ENCODE data around the gene SRSF6.
"Not testable (repeated sequence)": the region's sequence is repeated elsewhere in the genome, so short reads cannot be mapped to it uniquely, and the experiment has no call there.

Gene SRSF6

DNA sequence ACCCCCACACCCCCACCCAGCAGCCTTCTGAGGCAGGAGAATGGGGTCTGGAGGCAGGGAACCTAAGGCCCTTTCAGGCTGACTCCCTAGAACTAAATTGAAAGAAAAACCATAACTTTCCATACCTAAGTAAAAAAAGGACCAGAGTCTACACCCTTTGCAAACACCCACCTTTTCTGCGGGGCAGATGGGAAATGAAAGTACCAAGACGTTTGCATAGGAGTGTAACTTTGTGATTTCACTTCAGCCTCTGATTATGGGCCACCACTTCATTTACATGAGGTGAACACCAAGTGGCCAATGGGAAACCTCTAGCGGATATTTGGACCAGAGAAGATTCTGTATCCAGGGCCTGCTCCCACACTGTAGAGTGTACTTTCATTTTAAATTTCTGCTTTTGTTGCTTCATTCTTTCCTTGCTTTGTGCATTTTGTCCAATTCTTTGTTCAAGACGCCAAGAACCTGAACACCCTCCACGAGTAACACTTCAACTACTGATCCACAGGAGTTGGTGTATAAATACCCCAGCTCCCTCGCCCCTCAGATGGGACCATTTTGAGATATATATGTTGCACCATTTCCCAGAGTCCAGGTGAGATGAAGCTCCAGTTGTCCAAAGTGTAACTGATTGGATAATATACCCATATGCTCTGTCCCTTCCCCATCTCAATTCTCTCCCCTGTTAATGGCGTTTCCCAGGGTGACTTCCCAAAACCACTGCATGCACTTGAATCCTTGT, 18.9 kb upstream of the SRSF6 start:
- DNase-seq (ENCODE audit: low read depth): no peak
- no peak overlapping the region for H3K4me3 ChIP-seq (ENCODE audit: low read length)
- TF ChIP-seq, protein P1, sequence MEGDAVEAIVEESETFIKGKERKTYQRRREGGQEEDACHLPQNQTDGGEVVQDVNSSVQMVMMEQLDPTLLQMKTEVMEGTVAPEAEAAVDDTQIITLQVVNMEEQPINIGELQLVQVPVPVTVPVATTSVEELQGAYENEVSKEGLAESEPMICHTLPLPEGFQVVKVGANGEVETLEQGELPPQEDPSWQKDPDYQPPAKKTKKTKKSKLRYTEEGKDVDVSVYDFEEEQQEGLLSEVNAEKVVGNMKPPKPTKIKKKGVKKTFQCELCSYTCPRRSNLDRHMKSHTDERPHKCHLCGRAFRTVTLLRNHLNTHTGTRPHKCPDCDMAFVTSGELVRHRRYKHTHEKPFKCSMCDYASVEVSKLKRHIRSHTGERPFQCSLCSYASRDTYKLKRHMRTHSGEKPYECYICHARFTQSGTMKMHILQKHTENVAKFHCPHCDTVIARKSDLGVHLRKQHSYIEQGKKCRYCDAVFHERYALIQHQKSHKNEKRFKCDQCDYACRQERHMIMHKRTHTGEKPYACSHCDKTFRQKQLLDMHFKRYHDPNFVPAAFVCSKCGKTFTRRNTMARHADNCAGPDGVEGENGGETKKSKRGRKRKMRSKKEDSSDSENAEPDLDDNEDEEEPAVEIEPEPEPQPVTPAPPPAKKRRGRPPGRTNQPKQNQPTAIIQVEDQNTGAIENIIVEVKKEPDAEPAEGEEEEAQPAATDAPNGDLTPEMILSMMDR (conservative IDR thresholded peaks at IDR 0.05; ENCODE audit: low read depth, low read length): no peak

DNA sequence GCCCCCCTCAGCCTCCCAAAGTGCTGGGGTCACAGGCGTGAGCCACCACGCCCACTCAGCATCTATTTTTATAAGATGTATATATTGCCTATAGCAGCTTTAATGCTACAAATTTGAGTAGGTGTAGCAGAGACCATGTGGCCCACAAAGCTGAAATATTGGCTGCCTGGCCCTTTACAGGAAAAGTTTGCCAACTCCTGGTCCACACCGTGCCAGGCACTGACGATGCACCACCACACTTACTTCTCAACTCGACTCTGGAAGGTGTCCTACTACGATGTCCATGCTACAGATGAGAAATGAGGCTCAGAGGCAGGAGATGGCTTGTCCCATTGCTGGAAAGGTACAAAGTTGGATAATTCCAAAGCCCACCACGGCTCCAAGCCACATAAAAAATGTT, 17.2 kb upstream of the SRSF6 start:
- no peak for DNase-seq (ENCODE audit: low read depth)
- TF ChIP-seq, protein P1 (conservative IDR thresholded peaks at IDR 0.05; ENCODE audit: low read depth, low read length): no peak
- H3K4me3 ChIP-seq (ENCODE audit: low read length): no peak overlapping the region

DNA sequence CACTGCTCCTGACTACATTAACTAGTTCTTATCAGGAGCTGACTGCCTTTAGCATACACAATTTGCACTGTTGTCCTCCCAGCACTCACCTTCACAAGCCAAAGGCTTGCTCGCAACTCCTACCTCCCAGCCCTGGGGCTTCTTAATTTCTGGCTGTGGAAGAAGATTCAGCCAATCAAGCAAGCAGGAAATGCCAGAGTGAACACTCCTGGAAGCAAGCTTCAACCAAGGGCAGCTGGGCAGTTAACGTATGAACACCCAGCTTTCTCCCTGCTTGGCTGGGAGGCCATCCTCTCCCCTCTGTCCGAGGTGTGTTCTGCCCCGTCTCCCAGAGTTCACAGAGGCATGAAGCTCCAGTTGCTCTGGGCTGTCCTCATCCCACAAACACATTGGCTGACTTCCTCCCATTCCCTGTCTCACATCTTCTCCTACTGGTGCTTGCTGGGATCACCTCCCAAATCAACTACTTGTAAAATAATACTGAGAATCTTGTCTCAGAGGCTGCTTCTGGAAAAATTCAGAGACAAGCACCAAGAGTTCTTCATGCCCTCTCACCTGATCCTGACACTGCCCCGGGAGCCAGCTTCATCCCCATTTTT, 15.3 kb upstream of the SRSF6 start:
- DNase-seq (ENCODE audit: low read depth): no peak
- no peak overlapping the region for H3K4me3 ChIP-seq (ENCODE audit: low read length)
- TF ChIP-seq, protein P1 (conservative IDR thresholded peaks at IDR 0.05; ENCODE audit: low read depth, low read length): no peak

DNA sequence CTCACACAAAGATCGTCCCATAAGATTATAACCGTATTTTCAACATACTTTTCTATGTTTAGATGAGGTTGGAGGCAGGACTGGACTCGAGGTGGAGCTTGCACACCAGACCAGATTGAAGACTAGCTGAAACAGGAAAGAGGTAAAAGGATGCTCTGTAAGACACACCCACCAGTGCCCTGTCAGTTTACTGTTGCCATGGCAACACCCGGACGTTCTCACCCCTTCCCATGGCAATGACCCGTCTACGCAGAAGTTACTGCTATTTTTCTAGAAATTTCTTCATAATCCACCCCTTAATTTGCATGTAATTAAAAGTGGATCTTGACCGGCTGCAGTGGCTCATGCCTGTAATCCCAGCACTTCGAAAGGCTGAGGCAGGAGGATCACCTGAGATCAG, 13.6 kb upstream of the SRSF6 start:
- H3K4me3 ChIP-seq (ENCODE audit: low read length): no peak overlapping the region
- TF ChIP-seq, protein P1 (conservative IDR thresholded peaks at IDR 0.05; ENCODE audit: low read depth, low read length): no peak
- DNase-seq (ENCODE audit: low read depth): no peak

DNA sequence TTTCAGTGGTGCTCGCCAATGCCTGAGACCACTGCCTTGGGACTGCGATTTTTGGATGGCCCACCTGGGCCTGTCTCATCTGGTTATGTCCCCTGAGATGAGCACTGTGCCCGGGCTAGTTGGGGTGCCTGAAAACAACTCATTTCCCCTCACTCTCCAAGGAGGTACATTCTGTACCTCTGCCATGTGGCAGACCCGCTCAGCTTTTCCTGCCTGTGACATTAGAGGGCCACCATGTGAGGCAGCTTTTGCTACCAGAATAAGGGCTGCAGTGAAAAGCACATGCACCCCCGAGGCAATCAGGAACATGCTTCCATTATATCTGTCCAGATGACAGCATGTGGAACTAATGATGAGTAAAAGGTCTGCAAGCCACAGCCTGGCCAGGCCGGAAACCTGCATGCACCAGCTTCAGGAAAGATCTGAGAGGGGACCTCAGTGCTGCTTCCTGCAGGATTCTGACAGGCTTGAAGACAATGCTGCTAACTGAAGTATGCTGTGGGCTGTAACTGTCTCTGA, 11.3 kb upstream of the SRSF6 start:
- TF ChIP-seq, protein P1 (conservative IDR thresholded peaks at IDR 0.05; ENCODE audit: low read depth, low read length): no peak
- no peak for DNase-seq (ENCODE audit: low read depth)
- H3K4me3 ChIP-seq (ENCODE audit: low read length): no peak overlapping the region

DNA sequence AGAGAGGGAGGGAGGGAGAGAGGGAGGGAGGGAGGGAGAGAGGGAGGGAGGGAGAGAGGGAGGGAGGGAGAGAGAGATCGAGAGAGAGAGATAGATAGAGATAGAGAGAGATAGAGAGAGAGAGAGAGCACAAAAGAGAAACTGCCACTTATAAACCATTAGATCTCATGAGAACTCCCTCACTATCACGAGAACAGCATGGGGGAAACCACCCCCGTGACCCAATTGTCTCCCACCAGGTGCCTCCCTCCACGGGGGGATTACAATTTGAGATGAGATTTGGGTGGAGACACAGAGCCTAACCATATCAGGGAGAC, 9.3 kb upstream of the SRSF6 start:
- not testable (repeated sequence) for H3K4me3 ChIP-seq (ENCODE audit: low read length); DNase-seq (ENCODE audit: low read depth)

DNA sequence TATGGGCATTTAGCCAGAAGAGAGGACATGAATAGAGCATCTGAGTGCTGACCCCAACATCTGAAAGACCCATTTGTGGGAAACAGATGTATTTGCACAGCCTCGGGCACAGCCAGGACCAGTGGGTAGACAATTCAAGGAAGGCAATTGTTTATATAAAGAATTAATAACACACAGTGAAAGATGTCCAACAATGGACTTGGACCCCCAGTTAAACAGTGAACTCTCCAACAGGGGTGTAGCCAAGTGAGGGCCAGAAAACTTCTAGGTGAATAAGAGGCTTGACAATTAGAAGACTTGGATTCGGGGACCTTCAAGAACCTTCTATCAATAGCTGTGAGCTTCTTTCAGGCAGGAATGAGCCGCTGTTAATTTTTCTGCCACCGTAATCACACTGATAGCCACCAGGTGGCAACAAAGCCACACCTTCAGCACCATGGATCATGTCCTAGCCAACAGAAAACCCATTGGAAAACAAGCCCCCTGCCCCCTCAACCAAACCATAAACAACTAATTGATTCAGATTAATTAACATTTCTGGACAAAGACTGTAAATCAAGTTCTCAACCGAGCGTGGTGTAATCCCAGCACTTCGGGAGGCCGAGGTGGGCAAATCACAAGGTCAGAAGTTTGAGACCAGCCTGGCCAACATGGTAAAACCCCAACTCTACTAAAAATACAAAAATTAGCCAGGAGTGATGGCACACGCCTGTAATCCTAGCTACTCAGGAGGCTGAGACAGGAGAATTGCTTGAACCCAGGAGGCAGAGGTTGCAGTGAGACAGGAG, 8.8 kb upstream of the SRSF6 start:
- no peak overlapping the region for H3K4me3 ChIP-seq (ENCODE audit: low read length)
- no peak for DNase-seq (ENCODE audit: low read depth)
- TF ChIP-seq, protein P1 (conservative IDR thresholded peaks at IDR 0.05; ENCODE audit: low read depth, low read length): peak; percentile 86
